Gastrocnemius medialis (tissue), 4 donors: ENCODE measurements around the gene THBS1.

Experiments used
- POLR2A ChIP-seq, 2 donors: fragments of 450-650 bp; IDR thresholded peaks; one replicate each; pipeline ENCODE4 v1.6.1; 2017; ENCODE audit warnings: antibody characterized with exemption in 2 of 2, mild to moderate bottlenecking in 2 of 2, moderate library complexity in 2 of 2
- TF ChIP-seq, protein P1 (sequence below), 5 experiments: fragments of 450-650 bp in 3 of 5; fragments of 200-600 bp in 2 of 5; sonication (generic) in 2 of 5; IDR thresholded peaks in 4 of 5; conservative IDR thresholded peaks in 1 of 5; 1 replicate in 4 of 5; 2 replicates in 1 of 5; pipeline ENCODE4 v1.5.1; 2016 to 2019; ENCODE audit warnings: antibody characterized with exemption in 5 of 5, mild to moderate bottlenecking in 3 of 5, moderate library complexity in 3 of 5

- TF ChIP-seq, protein P1, sequence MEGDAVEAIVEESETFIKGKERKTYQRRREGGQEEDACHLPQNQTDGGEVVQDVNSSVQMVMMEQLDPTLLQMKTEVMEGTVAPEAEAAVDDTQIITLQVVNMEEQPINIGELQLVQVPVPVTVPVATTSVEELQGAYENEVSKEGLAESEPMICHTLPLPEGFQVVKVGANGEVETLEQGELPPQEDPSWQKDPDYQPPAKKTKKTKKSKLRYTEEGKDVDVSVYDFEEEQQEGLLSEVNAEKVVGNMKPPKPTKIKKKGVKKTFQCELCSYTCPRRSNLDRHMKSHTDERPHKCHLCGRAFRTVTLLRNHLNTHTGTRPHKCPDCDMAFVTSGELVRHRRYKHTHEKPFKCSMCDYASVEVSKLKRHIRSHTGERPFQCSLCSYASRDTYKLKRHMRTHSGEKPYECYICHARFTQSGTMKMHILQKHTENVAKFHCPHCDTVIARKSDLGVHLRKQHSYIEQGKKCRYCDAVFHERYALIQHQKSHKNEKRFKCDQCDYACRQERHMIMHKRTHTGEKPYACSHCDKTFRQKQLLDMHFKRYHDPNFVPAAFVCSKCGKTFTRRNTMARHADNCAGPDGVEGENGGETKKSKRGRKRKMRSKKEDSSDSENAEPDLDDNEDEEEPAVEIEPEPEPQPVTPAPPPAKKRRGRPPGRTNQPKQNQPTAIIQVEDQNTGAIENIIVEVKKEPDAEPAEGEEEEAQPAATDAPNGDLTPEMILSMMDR (IDR thresholded peaks at IDR 0.05 in 4 of 5, conservative IDR thresholded peaks at IDR 0.05 in 1 of 5): no peak
- no peak for TF ChIP-seq POLR2A (IDR thresholded peaks at IDR 0.05)
Observed at GRCh38 chr15:39613861-39614260, 33.0 kb downstream of the THBS1 start.
